Trophoblast cell (in vitro differentiated cells and primary cell): ENCODE measurements around the gene POLA1.

ENCODE experiments used
- DNase-seq, 2 donors: peaks; one replicate each; pipeline ENCODE4 v3.0.0-alpha.2; 2016
- H2AFZ ChIP-seq: 2 replicates; pipeline ENCODE4 v1.6.1; 2013; ENCODE audit warnings: low read length, moderate library complexity, mild to moderate bottlenecking; ENCODE audit not compliant: insufficient read depth, poor library complexity
- H2AK5ac ChIP-seq: 2 replicates; pipeline ENCODE4 v1.6.1; 2013; ENCODE audit warnings: mild to moderate bottlenecking, low read length
- H2BK120ac ChIP-seq: 2 replicates; pipeline ENCODE4 v1.6.1; 2013; ENCODE audit warnings: low read length, mild to moderate bottlenecking, moderate library complexity; ENCODE audit not compliant: insufficient read depth, poor library complexity
- H2BK12ac ChIP-seq: 2 replicates; pipeline ENCODE4 v1.6.1; 2013; ENCODE audit warnings: mild to moderate bottlenecking, low read length, moderate library complexity
- H2BK5ac ChIP-seq: 2 replicates; pipeline ENCODE4 v1.6.1; 2013; ENCODE audit warnings: low read length, low read depth, moderate library complexity, mild to moderate bottlenecking; ENCODE audit not compliant: poor library complexity
- H3K14ac ChIP-seq: 2 replicates; pipeline ENCODE4 v1.6.1; 2013; ENCODE audit warnings: mild to moderate bottlenecking, low read length
- H3K18ac ChIP-seq: 2 replicates; pipeline ENCODE4 v1.6.1; 2013; ENCODE audit warnings: mild to moderate bottlenecking, low read length
- H3K23ac ChIP-seq: 2 replicates; pipeline ENCODE4 v1.6.1; 2013; ENCODE audit warnings: low read length
- H3K27ac ChIP-seq: 2 replicates; pipeline ENCODE4 v1.5.1; 2013; ENCODE audit warnings: low read depth, mild to moderate bottlenecking, inconsistent platforms, low read length, moderate library complexity
- H3K27me3 ChIP-seq: 2 replicates; pipeline ENCODE4 v1.6.1; 2013; ENCODE audit warnings: inconsistent platforms, mild to moderate bottlenecking, low read length, moderate library complexity; ENCODE audit not compliant: insufficient read depth
- H3K36me3 ChIP-seq, 2 experiments: 1 replicate in 1 of 2; 2 replicates in 1 of 2; pipeline ENCODE4 v1.6.1; 2013; ENCODE audit warnings: low read length in 2 of 2, mild to moderate bottlenecking in 2 of 2, moderate library complexity in 1 of 2; ENCODE audit not compliant: insufficient read depth in 2 of 2, control insufficient read depth in 1 of 2
- H3K4ac ChIP-seq: 2 replicates; pipeline ENCODE4 v1.6.1; 2013; ENCODE audit warnings: low read depth, mild to moderate bottlenecking, low read length, moderate library complexity
- H3K4me1 ChIP-seq, 2 experiments: 1 replicate in 1 of 2; 2 replicates in 1 of 2; pipeline ENCODE4 v1.6.1; 2013; ENCODE audit warnings: low read length in 2 of 2, mild to moderate bottlenecking in 2 of 2, moderate library complexity in 1 of 2; ENCODE audit not compliant: insufficient read depth in 2 of 2, control insufficient read depth in 1 of 2
- H3K4me2 ChIP-seq: 2 replicates; pipeline ENCODE4 v1.6.1; 2013; ENCODE audit warnings: inconsistent platforms, mild to moderate bottlenecking, low read length, moderate library complexity
- H3K4me3 ChIP-seq: 2 replicates; pipeline ENCODE4 v1.5.1; 2013; ENCODE audit warnings: mild to moderate bottlenecking, low read depth, low read length, inconsistent platforms
- H3K79me1 ChIP-seq: one replicate; pipeline ENCODE4 v1.6.1; 2013; ENCODE audit warnings: low read length
- H3K79me2 ChIP-seq: 2 replicates; pipeline ENCODE4 v1.6.1; 2013; ENCODE audit warnings: low read length, mild to moderate bottlenecking; ENCODE audit not compliant: control insufficient read depth, insufficient read depth, poor library complexity
- H3K9ac ChIP-seq: 2 replicates; pipeline ENCODE4 v1.6.1; 2013; ENCODE audit warnings: mild to moderate bottlenecking, low read length
- H3K9me3 ChIP-seq: 2 replicates; pipeline ENCODE4 v1.6.1; 2013; ENCODE audit warnings: low read depth, mild to moderate bottlenecking, control low read depth, inconsistent platforms, low read length; ENCODE audit not compliant: insufficient read depth
- H4K12ac ChIP-seq: 2 replicates; pipeline ENCODE4 v1.6.1; 2013; ENCODE audit warnings: low read depth, mild to moderate bottlenecking, low read length, moderate library complexity
- H4K8ac ChIP-seq: 2 replicates; pipeline ENCODE4 v1.6.1; 2013; ENCODE audit warnings: low read depth, mild to moderate bottlenecking, low read length, moderate library complexity
- H4K91ac ChIP-seq: one replicate; pipeline ENCODE4 v1.6.1; 2013; ENCODE audit warnings: low read depth, mild to moderate bottlenecking, low read length, moderate library complexity
- WGBS: extraction: QIAGEN DNeasy Blood & Tissue Kit; methylation state at CpG from one replicate; pipeline ENCODE4 v1.1.7; 2013; ENCODE audit warnings: missing lambda C conversion rate; ENCODE audit not compliant: insufficient read length, insufficient coverage; ENCODE audit errors: extremely low coverage; 5-methylcytosine and 5-hydroxymethylcytosine counted together

The POLA1 gene

DNA sequence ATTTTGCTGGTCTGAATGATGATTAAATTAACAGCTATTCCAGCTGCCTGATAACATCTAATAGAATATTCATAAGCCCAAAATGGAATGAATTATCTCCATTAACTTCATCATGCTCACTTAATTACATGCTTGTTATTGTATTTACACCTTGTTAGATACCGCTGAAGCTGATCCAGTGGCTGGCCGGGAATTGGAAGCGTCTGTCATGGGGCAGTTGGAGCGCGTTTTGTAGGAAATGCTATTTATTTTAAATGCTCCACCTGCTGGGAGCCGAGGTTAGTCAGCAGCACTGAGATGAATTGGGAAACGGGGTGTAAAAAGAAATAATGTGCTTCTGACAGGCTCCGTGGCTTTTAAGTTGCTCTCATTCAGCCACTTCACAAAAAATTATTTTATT lies 296.8 kb downstream of the POLA1 start:
- Histone ChIP-seq H4K8ac (no peak overlapping the region), H3K27me3 (no peaks in the 10 kb centered on the region), H3K9ac (no peak overlapping the region), H3K36me3 (no peaks in the 10 kb centered on the region), H2AFZ (no peak overlapping the region), H2BK120ac (no peak overlapping the region), H3K79me1 (no peaks in the 10 kb centered on the region), H3K4me2 (no peak overlapping the region), H4K91ac (no peak overlapping the region), H2AK5ac (no peak overlapping the region), H3K18ac (no peak overlapping the region), H3K23ac (no peak overlapping the region), H3K4ac (no peak overlapping the region), H3K4me1 (peaks cover 0 to 4% of the 10 kb centered on the region in 2 experiments), H2BK5ac (no peak overlapping the region), H2BK12ac (no peak overlapping the region), H3K4me3 (no peak overlapping the region), H3K14ac (no peak overlapping the region), H3K9me3 (no peaks in the 10 kb centered on the region), H3K27ac (no peak overlapping the region), H4K12ac (no peak overlapping the region), H3K79me2 (no peaks in the 10 kb centered on the region)
- no CpG with 5 or more reads among the region's 8 CpGs for WGBS
- DNase-seq: no peak

DNA sequence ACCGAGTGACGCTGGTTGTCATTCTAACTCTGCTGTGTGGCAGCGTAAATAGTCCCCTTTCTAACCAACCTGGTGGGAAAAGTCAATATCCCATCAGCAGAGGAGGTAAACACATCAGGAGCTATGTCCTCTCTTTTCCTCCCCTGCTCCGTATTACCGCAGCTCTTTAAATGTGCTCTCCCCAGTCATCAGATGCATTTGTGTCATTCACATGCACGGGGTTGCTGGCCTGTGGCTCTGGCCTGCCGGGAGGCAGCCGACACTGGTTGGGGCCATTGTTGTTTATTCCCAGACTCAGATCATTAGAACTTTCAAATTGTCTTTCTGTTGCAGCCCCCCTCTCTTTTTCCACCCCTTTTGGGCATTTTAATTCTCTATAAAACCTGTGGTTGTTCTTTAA lies 300.2 kb downstream of the POLA1 start:
- no peak overlapping the region for H2AFZ ChIP-seq
- no peak overlapping the region for H3K4me3 ChIP-seq
- no peak overlapping the region for H4K12ac ChIP-seq
- no peaks in the 10 kb centered on the region for H3K79me1 ChIP-seq
- DNase-seq: no peak
- H2AK5ac ChIP-seq: no peak overlapping the region
- H3K4ac ChIP-seq: no peak overlapping the region
- H3K9me3 ChIP-seq: no peaks in the 10 kb centered on the region
- H3K36me3 ChIP-seq: no peaks in the 10 kb centered on the region
- no peak overlapping the region for H3K27ac ChIP-seq
- no peak overlapping the region for H2BK120ac ChIP-seq
- H4K91ac ChIP-seq: no peak overlapping the region
- H4K8ac ChIP-seq: no peak overlapping the region
- H2BK5ac ChIP-seq: no peak overlapping the region
- H3K4me2 ChIP-seq: no peak overlapping the region
- H3K27me3 ChIP-seq: no peaks in the 10 kb centered on the region
- no peak overlapping the region for H3K18ac ChIP-seq
- H2BK12ac ChIP-seq: no peak overlapping the region
- WGBS: no CpG with 5 or more reads among the region's 8 CpGs
- no peak overlapping the region for H3K14ac ChIP-seq
- H3K79me2 ChIP-seq: no peaks in the 10 kb centered on the region
- peaks cover 0 to 4% of the 10 kb centered on the region in 2 experiments for H3K4me1 ChIP-seq
- no peak overlapping the region for H3K23ac ChIP-seq
- H3K9ac ChIP-seq: no peak overlapping the region

DNA sequence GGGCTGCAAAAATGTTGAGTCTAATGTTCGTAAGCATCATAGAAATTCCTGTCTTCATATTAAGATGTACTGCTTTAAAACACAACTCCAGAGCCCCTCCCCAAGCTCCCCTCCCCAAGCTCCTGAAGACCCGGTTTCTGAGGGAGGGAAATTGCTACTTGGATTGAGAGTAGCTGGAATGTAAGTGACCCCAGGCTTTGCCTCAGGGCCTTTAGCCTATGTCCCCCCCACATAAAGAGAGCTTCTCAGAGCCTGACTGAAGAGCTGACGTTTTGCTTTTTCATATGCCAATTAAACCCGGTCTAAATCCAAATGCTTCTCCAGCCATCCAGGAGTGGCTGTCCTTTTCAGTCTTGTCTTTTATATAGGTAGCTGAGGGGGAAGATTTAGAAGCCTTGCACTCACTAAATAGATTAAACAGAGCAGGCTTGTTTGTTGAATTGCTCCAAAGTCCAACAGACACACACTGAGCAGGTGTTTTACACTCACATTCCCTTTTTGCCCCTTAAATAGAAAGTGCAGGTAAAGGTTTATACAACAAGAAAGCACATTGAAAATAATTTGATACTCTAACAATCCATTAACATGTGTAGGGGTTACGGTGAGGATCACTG lies 302.5 kb downstream of the POLA1 start:
- no peak overlapping the region for H2BK5ac ChIP-seq
- no peak overlapping the region for H2BK12ac ChIP-seq
- H2AFZ ChIP-seq: no peak overlapping the region
- no peak overlapping the region for H3K18ac ChIP-seq
- no peaks in the 10 kb centered on the region for H3K36me3 ChIP-seq
- WGBS: no CpG with 5 or more reads among the region's 5 CpGs
- no peak overlapping the region for H4K12ac ChIP-seq
- no peak overlapping the region for H3K27ac ChIP-seq
- H3K9me3 ChIP-seq: no peaks in the 10 kb centered on the region
- no peak overlapping the region for H4K91ac ChIP-seq
- H2AK5ac ChIP-seq: no peak overlapping the region
- no peak overlapping the region for H3K23ac ChIP-seq
- H3K4me3 ChIP-seq: no peak overlapping the region
- no peaks in the 10 kb centered on the region for H3K79me1 ChIP-seq
- H4K8ac ChIP-seq: no peak overlapping the region
- peaks cover 0 to 4% of the 10 kb centered on the region in 2 experiments for H3K4me1 ChIP-seq
- no peak overlapping the region for H3K14ac ChIP-seq
- DNase-seq: no peak
- H3K9ac ChIP-seq: no peak overlapping the region
- H3K27me3 ChIP-seq: no peaks in the 10 kb centered on the region
- H2BK120ac ChIP-seq: no peak overlapping the region
- no peak overlapping the region for H3K4ac ChIP-seq
- H3K79me2 ChIP-seq: no peaks in the 10 kb centered on the region
- H3K4me2 ChIP-seq: no peak overlapping the region

DNA sequence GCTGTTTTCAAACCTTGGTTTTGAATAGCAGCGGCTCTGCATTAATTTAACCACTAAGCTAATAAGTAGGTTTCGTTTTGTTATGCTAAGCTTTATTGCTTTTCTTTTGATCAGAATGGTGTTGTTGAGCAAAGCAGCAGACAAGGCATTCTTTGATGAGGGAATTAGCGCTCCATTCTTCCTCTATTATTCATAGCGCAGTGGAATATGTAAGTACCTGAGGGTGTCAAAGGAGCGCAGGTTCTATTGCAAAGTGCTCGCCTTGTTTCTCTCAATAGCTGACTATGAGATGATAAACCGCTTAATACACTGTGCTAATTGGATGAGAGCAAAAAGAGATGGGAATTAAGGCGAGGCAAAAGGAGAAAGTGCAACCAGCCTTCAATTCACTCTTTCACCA lies 305.8 kb downstream of the POLA1 start:
- H2BK120ac ChIP-seq: no peak overlapping the region
- peaks cover 2% of the 10 kb centered on the region for H3K79me1 ChIP-seq
- no peak overlapping the region for H3K4me3 ChIP-seq
- H3K36me3 ChIP-seq: no peaks in the 10 kb centered on the region
- H3K4me2 ChIP-seq: no peak overlapping the region
- no peak overlapping the region for H2BK5ac ChIP-seq
- no peaks in the 10 kb centered on the region for H3K79me2 ChIP-seq
- WGBS: no CpG with 5 or more reads among the region's 8 CpGs
- H3K9me3 ChIP-seq: no peaks in the 10 kb centered on the region
- H4K12ac ChIP-seq: no peak overlapping the region
- no peak overlapping the region for H3K14ac ChIP-seq
- no peak overlapping the region for H3K4ac ChIP-seq
- H2AK5ac ChIP-seq: no peak overlapping the region
- H3K27me3 ChIP-seq: peaks cover 24% of the 10 kb centered on the region
- H3K18ac ChIP-seq: no peak overlapping the region
- no peak overlapping the region for H4K8ac ChIP-seq
- no peak overlapping the region for H2AFZ ChIP-seq
- peaks cover 0 to 6% of the 10 kb centered on the region in 2 experiments for H3K4me1 ChIP-seq
- H3K9ac ChIP-seq: no peak overlapping the region
- no peak overlapping the region for H4K91ac ChIP-seq
- no peak overlapping the region for H3K27ac ChIP-seq
- H3K23ac ChIP-seq: no peak overlapping the region
- H2BK12ac ChIP-seq: no peak overlapping the region
- DNase-seq: no peak
